Uterus (tissue), 2 donors: ENCODE data around the gene ATP5F1A.

Source experiments
- POLR2A ChIP-seq, 2 donors: fragments of 450-650 bp; IDR thresholded peaks; one replicate each; pipeline ENCODE4 v1.6.1; 2016; ENCODE audit warnings: antibody characterized with exemption in 2 of 2, mild to moderate bottlenecking in 1 of 2, moderate library complexity in 1 of 2
- TF ChIP-seq, protein P1 (sequence below), 4 experiments: fragments of 200-600 bp in 2 of 4; fragments of 450-650 bp in 2 of 4; sonication (generic) in 2 of 4; IDR thresholded peaks; one replicate each; pipeline ENCODE4 v1.5.1; 2016 to 2019; ENCODE audit warnings: antibody characterized with exemption in 4 of 4, mild to moderate bottlenecking in 2 of 4, moderate library complexity in 1 of 4

DNA sequence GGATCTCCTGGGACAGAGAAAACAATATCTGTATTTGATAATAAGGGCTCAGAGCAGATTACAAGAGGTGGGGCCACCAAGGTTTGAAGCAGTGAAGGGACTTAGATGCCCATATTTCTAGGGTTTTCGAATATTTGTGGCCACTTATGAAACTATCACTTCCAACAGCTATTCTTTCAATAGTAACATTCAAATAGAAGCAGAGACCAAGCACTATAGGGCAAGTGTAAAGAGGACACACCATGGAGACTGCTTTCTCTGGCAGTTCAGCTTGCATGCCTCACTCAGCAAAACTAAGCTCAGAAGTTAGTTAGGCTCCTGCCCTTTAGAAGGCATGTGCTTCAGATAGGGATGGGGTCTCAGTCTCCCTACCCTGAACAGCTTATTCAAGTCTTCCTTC is 36.3 kb downstream of the ATP5F1A start:
- TF ChIP-seq, protein P1, sequence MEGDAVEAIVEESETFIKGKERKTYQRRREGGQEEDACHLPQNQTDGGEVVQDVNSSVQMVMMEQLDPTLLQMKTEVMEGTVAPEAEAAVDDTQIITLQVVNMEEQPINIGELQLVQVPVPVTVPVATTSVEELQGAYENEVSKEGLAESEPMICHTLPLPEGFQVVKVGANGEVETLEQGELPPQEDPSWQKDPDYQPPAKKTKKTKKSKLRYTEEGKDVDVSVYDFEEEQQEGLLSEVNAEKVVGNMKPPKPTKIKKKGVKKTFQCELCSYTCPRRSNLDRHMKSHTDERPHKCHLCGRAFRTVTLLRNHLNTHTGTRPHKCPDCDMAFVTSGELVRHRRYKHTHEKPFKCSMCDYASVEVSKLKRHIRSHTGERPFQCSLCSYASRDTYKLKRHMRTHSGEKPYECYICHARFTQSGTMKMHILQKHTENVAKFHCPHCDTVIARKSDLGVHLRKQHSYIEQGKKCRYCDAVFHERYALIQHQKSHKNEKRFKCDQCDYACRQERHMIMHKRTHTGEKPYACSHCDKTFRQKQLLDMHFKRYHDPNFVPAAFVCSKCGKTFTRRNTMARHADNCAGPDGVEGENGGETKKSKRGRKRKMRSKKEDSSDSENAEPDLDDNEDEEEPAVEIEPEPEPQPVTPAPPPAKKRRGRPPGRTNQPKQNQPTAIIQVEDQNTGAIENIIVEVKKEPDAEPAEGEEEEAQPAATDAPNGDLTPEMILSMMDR (IDR thresholded peaks at IDR 0.05) = no peak
- no peak for TF ChIP-seq POLR2A (IDR thresholded peaks at IDR 0.05)
